Measurements from ENCODE around the gene FHIT. TPM values are rescaled to one million over a fixed set of nuclear protein-coding genes. Genes with fewer than 3 reads are reported as not detected.
"Not testable (repeated sequence)": the region's sequence is repeated elsewhere in the genome, so short reads cannot be mapped to it uniquely, and the experiment has no call there.

The FHIT gene
- polyA plus RNA-seq, 1 of the 3 experiments (the other 2 are of a cell fraction), result 0.41 TPM

GRCh38 chr3:60674870-60675269 is 576.4 kb downstream of the FHIT start:
- Histone ChIP-seq H3K4me2 (no peak overlapping the region), H3K9ac (no peak overlapping the region), H2AFZ (ENCODE audit: low read depth) (no peak overlapping the region), H4K20me1 (ENCODE audit: insufficient read depth) (no peaks in the 10 kb centered on the region), H3K9me3 (no peaks in the 10 kb centered on the region), H3F3A (replicated peaks; ENCODE audit: insufficient read depth) (no peaks in the 10 kb centered on the region), H3K79me2 (ENCODE audit: insufficient read depth) (no peaks in the 10 kb centered on the region), H3K9me2 (no peaks in the 10 kb centered on the region), H3K4me3 (ENCODE audit: low read depth in 2 of 2, low read length in 1 of 2) (no peak overlapping the region), H3K4me1 (ENCODE audit: control insufficient read depth in 1 of 2, insufficient read depth in 2 of 2, low read depth in 1 of 2, low read length in 1 of 2) (no peaks in the 10 kb centered on the region), H3K27ac (ENCODE audit: low read depth in 2 of 2, low read length in 1 of 2) (no peak overlapping the region), H3K27me3 (ENCODE audit: insufficient read depth) (no peaks in the 10 kb centered on the region), H3K36me3 (replicated peaks in 1 of 2; ENCODE audit: control insufficient read depth in 1 of 2, insufficient read depth in 2 of 2, low read length in 1 of 2) (no peaks in the 10 kb centered on the region)
- DNase-seq, result no peak
- 100% methylated on average over 1 of the region's 1 CpG for WGBS (ENCODE audit: low lambda C conversion rate)
- ChIA-PET POLR2A (no interaction called here), CTCF (no interaction called here)
- TF ChIP-seq SMC3 (IDR thresholded peaks at IDR 0.05; ENCODE audit: low read depth, low read length) (no peak), CHD2 (IDR thresholded peaks at IDR 0.05; ENCODE audit: low read length, partially characterized antibody) (no peak), MEF2A (IDR thresholded peaks at IDR 0.05; ENCODE audit: borderline replicate concordance, low read depth) (no peak), MXI1 (IDR thresholded peaks at IDR 0.05; ENCODE audit: low read depth, low read length) (no peak), CTCF (IDR thresholded peaks at IDR 0.05) (no peak), YY1 (IDR thresholded peaks at IDR 0.05; ENCODE audit: low read depth) (no peak), TCF12 (IDR thresholded peaks at IDR 0.05) (no peak), FOXJ3 (CRISPR knock-in tag; IDR thresholded peaks at IDR 0.05) (no peak), GATA2 (CRISPR knock-in tag; IDR thresholded peaks at IDR 0.05) (no peak), NFIC (IDR thresholded peaks at IDR 0.05; ENCODE audit: borderline replicate concordance) (no peak), FOXM1 (IDR thresholded peaks at IDR 0.05; ENCODE audit: low read depth) (no peak), NRF1 (IDR thresholded peaks at IDR 0.05; ENCODE audit: low read depth, low read length) (no peak), RFX5 (IDR thresholded peaks at IDR 0.05; ENCODE audit: low read length) (no peak), ELF1 (IDR thresholded peaks at IDR 0.05) (no peak)
- TF ChIP-seq, protein P1, sequence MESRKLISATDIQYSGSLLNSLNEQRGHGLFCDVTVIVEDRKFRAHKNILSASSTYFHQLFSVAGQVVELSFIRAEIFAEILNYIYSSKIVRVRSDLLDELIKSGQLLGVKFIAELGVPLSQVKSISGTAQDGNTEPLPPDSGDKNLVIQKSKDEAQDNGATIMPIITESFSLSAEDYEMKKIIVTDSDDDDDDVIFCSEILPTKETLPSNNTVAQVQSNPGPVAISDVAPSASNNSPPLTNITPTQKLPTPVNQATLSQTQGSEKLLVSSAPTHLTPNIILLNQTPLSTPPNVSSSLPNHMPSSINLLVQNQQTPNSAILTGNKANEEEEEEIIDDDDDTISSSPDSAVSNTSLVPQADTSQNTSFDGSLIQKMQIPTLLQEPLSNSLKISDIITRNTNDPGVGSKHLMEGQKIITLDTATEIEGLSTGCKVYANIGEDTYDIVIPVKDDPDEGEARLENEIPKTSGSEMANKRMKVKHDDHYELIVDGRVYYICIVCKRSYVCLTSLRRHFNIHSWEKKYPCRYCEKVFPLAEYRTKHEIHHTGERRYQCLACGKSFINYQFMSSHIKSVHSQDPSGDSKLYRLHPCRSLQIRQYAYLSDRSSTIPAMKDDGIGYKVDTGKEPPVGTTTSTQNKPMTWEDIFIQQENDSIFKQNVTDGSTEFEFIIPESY (IDR thresholded peaks at IDR 0.05; ENCODE audit: borderline replicate concordance, low read depth), result no peak
- TF ChIP-seq, protein P2, sequence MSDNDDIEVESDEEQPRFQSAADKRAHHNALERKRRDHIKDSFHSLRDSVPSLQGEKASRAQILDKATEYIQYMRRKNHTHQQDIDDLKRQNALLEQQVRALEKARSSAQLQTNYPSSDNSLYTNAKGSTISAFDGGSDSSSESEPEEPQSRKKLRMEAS (IDR thresholded peaks at IDR 0.05; ENCODE audit: low read depth), result no peak

DNA sequence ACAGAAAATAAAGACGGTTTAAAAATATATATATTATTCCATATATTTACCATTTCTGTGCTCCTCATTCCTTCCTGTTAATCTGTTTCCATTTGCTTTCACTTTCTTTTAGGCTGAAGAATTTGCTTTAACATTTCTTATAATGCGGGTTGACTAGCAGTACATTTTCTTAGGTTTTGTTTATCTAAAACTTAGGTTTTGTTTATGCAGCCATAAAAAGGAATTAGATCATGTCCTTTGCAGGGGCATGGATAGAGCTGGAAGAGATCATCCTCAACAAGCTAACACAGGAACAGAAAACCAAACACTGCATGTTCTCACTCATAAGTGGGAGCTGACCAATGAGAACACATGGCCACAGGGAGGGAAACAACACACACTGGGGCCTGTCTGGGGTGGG is 578.1 kb downstream of the FHIT start:
- DNase-seq, result no peak
- Histone ChIP-seq H3K4me2 (no peak overlapping the region), H3K9ac (no peak overlapping the region), H3K27ac (ENCODE audit: low read depth in 2 of 2, low read length in 1 of 2) (no peak overlapping the region), H4K20me1 (ENCODE audit: insufficient read depth) (no peaks in the 10 kb centered on the region), H3K36me3 (replicated peaks in 1 of 2; ENCODE audit: control insufficient read depth in 1 of 2, insufficient read depth in 2 of 2, low read length in 1 of 2) (no peaks in the 10 kb centered on the region), H3K79me2 (ENCODE audit: insufficient read depth) (no peaks in the 10 kb centered on the region), H3F3A (replicated peaks; ENCODE audit: insufficient read depth) (no peaks in the 10 kb centered on the region), H3K9me2 (no peaks in the 10 kb centered on the region), H3K4me3 (ENCODE audit: low read depth in 2 of 2, low read length in 1 of 2) (no peak overlapping the region), H3K9me3 (no peaks in the 10 kb centered on the region), H3K27me3 (ENCODE audit: insufficient read depth) (no peaks in the 10 kb centered on the region), H3K4me1 (ENCODE audit: control insufficient read depth in 1 of 2, insufficient read depth in 2 of 2, low read depth in 1 of 2, low read length in 1 of 2) (no peaks in the 10 kb centered on the region), H2AFZ (ENCODE audit: low read depth) (no peak overlapping the region)
- POLR2A ChIA-PET, result no interaction called here
- 67% methylated on average over 2 of the region's 2 CpGs for WGBS (ENCODE audit: low lambda C conversion rate)
- CTCF ChIA-PET, result no interaction called here
- no peak for TF ChIP-seq YY1 (IDR thresholded peaks at IDR 0.05; ENCODE audit: low read depth)

DNA sequence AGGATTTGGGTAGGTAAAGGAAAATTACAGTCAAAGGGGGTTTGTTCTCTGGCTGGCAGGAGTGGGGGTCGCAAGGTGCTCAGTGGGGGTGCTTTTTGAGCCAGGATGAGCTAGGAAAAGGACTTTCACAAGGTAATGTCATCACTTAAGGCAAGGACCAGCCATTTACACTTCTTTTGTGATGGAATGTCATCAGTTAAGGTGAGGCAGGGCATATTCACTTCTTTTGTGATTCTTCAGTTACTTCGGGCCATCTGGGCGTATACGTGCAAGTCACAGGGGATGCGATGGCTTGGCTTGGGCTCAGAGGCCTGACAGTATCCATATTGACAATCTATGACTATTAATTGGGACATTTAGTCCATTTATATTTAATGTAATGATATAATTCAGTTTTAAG is 578.9 kb downstream of the FHIT start:
- WGBS (ENCODE audit: low lambda C conversion rate), result 66% methylated on average over 5 of the region's 5 CpGs
- H2AFZ ChIP-seq (ENCODE audit: low read depth); H3K79me2 ChIP-seq (ENCODE audit: insufficient read depth); POLR2A ChIA-PET; DNase-seq; H3K4me2 ChIP-seq; H3K4me1 ChIP-seq (ENCODE audit: control insufficient read depth in 1 of 2, insufficient read depth in 2 of 2, low read depth in 1 of 2, low read length in 1 of 2); H3K9me2 ChIP-seq; H3K27ac ChIP-seq (ENCODE audit: low read depth in 2 of 2, low read length in 1 of 2); H4K20me1 ChIP-seq (ENCODE audit: insufficient read depth); H3K9me3 ChIP-seq; H3K4me3 ChIP-seq (ENCODE audit: low read depth in 2 of 2, low read length in 1 of 2); H3K27me3 ChIP-seq (ENCODE audit: insufficient read depth); CTCF ChIA-PET; H3K36me3 ChIP-seq (replicated peaks in 1 of 2; ENCODE audit: control insufficient read depth in 1 of 2, insufficient read depth in 2 of 2, low read length in 1 of 2); H3K9ac ChIP-seq; H3F3A ChIP-seq (replicated peaks; ENCODE audit: insufficient read depth): not testable (repeated sequence)
